ENCODE results near the gene MARCHF7. TPM values are rescaled to one million over a fixed set of nuclear protein-coding genes. Genes with fewer than 3 reads are reported as not detected.
A peak's percentile ranks its signal among the peaks of the same experiment; 100 is the strongest.

The MARCHF7 gene
- total RNA-seq, 1 donor from 2014 or later = 49.4 TPM

DNA sequence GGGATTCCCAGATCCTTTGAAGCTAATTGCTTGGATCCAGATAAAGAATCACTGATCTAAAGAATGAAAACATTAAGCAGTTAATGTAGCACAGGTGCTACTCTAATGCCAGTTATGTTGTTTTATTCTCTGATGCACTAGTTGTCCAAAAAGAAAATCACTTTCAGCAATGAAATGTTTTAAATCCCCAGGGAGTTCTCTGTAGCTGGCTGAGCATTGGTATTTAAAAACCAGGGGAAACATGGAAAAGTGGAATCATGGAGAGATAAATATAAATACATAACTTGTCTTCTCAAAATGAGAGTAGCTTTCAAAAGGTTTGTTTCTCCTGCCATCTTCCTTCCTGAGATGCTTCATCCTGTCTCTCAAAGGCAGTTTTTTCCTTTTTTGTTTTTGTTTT is 48.0 kb downstream of the MARCHF7 start:
- Histone ChIP-seq H3K36me3 (peaks cover 10 to 34% of the 10 kb centered on the region in 2 donors), H3K27ac (peak overlapping the region in 1 of 2 donors; percentile 26), H3K9me3 (no peaks in the 10 kb centered on the region), H3K4me3 (no peak overlapping the region), H3K27me3 (no peaks in the 10 kb centered on the region), H3K4me1 (peaks cover 0 to 7% of the 10 kb centered on the region in 2 donors)
- DNase-seq (ENCODE audit: low spot score in 2 of 2) = no peak
- intact Hi-C loops (cut with DNase I) = no loop called here
- TF ChIP-seq, protein P1, sequence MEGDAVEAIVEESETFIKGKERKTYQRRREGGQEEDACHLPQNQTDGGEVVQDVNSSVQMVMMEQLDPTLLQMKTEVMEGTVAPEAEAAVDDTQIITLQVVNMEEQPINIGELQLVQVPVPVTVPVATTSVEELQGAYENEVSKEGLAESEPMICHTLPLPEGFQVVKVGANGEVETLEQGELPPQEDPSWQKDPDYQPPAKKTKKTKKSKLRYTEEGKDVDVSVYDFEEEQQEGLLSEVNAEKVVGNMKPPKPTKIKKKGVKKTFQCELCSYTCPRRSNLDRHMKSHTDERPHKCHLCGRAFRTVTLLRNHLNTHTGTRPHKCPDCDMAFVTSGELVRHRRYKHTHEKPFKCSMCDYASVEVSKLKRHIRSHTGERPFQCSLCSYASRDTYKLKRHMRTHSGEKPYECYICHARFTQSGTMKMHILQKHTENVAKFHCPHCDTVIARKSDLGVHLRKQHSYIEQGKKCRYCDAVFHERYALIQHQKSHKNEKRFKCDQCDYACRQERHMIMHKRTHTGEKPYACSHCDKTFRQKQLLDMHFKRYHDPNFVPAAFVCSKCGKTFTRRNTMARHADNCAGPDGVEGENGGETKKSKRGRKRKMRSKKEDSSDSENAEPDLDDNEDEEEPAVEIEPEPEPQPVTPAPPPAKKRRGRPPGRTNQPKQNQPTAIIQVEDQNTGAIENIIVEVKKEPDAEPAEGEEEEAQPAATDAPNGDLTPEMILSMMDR (IDR thresholded peaks at IDR 0.05) = no peak

DNA sequence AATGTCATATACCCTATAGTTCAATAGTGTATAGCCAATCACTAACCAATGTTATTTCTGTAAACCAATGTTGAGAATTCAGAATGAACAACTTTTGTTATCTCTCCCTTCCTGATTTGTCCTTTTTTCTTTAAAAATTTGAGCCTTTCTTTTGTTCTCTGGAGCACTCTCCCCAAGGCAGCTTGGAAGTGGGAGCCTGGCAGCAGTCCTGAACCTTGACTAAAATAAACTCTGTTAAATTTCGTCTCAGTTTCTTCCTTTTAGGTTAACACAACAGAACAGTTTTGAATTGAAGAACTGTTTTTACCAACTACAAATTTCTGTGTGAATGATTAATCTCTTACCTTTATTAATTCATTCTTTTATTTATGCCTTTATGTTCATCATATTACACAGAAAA is 49.8 kb downstream of the MARCHF7 start:
- no peaks in the 10 kb centered on the region for H3K9me3 ChIP-seq
- intact Hi-C loops (cut with DNase I) = no loop called here
- peaks cover 0 to 7% of the 10 kb centered on the region in 2 donors for H3K4me1 ChIP-seq
- DNase-seq (ENCODE audit: low spot score in 2 of 2) = no peak
- no peaks in the 10 kb centered on the region for H3K27me3 ChIP-seq
- peaks cover 10 to 31% of the 10 kb centered on the region in 2 donors for H3K36me3 ChIP-seq
- H3K4me3 ChIP-seq = no peak overlapping the region
- TF ChIP-seq, protein P1 (IDR thresholded peaks at IDR 0.05) = no peak
- H3K27ac ChIP-seq = peak overlapping the region; percentile 21 to 30

Other genes with a start within 250 kb of the MARCHF7 start
- 30.8 TPM for gene BAZ2B, start 96.0 kb upstream of the MARCHF7 start, total RNA-seq
- gene CD302, start 85.7 kb downstream of the MARCHF7 start, total RNA-seq = 30.9 TPM
- gene LY75, start 192.2 kb downstream of the MARCHF7 start, total RNA-seq = 0.11 TPM